WTC11 (cell line): ENCODE data around the gene PLCH2.

Experiments
- ARID4B ChIP-seq: sonication (generic); formaldehyde crosslinking; IDR thresholded peaks from 2 replicates; pipeline ENCODE4 v1.8.0; 2023; ENCODE audit warnings: missing genetic modification reagents, mild to moderate bottlenecking, borderline replicate concordance
- CTCF ChIP-seq: fragments of 200-600 bp; IDR thresholded peaks from 2 replicates; pipeline ENCODE4 v1.8.0; 2022; ENCODE audit warnings: antibody characterized with exemption
- EMX1 ChIP-seq: fragments of 250-450 bp; sonication (Bioruptor Pico); IDR thresholded peaks from 2 replicates; pipeline ENCODE4 v1.8.0; 2021; ENCODE audit warnings: mild to moderate bottlenecking
- FOXP1 ChIP-seq: sonication (generic); formaldehyde crosslinking; IDR thresholded peaks from 2 replicates; pipeline ENCODE4 v1.8.0; 2022; ENCODE audit warnings: missing genetic modification reagents, mild to moderate bottlenecking, moderate library complexity, borderline replicate concordance
- PRDM15 ChIP-seq: sonication (generic); formaldehyde crosslinking; IDR thresholded peaks from 2 replicates; pipeline ENCODE4 v1.8.0; 2022; ENCODE audit warnings: missing genetic modification reagents
- TEAD4 ChIP-seq: sonication (generic); formaldehyde crosslinking; IDR thresholded peaks from 2 replicates; pipeline ENCODE4 v1.8.0; 2022; ENCODE audit warnings: mild to moderate bottlenecking, missing genetic modification reagents
- TP53 ChIP-seq: sonication (generic); formaldehyde crosslinking; IDR thresholded peaks from 2 replicates; pipeline ENCODE4 v1.8.1; 2023; ENCODE audit warnings: mild to moderate bottlenecking, missing genetic modification reagents
- USF2 ChIP-seq: sonication (generic); formaldehyde crosslinking; IDR thresholded peaks from 2 replicates; pipeline ENCODE4 v1.8.1; 2023; ENCODE audit warnings: mild to moderate bottlenecking, missing genetic modification reagents, moderate library complexity
- TF ChIP-seq, protein P1 (sequence below): sonication (generic); formaldehyde crosslinking; IDR thresholded peaks from 2 replicates; pipeline ENCODE4 v1.8.0; 2022; ENCODE audit warnings: mild to moderate bottlenecking, missing genetic modification reagents

DNA sequence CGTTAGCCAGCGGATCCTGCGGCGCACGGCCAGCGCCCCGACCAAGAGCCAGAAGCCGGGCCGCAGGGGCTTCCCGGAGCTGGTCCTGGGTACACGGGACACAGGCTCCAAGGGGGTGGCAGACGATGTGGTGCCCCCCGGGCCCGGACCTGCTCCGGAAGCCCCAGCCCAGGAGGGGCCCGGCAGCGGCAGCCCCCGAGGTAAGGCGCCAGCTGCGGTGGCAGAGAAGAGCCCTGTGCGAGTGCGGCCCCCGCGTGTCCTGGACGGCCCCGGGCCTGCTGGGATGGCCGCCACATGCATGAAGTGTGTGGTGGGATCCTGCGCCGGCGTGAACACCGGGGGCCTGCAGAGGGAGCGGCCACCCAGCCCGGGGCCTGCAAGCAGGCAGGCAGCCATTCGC, 26.1 kb downstream of the PLCH2 start:
- TF ChIP-seq PRDM15 (CRISPR knock-in tag): no peak
- no peak for TF ChIP-seq EMX1 (CRISPR knock-in tag)
- TF ChIP-seq CTCF: no peak
- TF ChIP-seq, protein P1, sequence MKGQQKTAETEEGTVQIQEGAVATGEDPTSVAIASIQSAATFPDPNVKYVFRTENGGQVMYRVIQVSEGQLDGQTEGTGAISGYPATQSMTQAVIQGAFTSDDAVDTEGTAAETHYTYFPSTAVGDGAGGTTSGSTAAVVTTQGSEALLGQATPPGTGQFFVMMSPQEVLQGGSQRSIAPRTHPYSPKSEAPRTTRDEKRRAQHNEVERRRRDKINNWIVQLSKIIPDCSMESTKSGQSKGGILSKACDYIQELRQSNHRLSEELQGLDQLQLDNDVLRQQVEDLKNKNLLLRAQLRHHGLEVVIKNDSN (CRISPR knock-in tag): no peak
- no peak for TF ChIP-seq FOXP1
- TF ChIP-seq ARID4B (CRISPR knock-in tag): no peak
- no peak for TF ChIP-seq TEAD4 (CRISPR knock-in tag)
- TF ChIP-seq USF2: no peak
- no peak for TF ChIP-seq TP53
